ENCODE data around the gene MYCBP2. TPM values are rescaled to one million over a fixed set of nuclear protein-coding genes. Genes with fewer than 3 reads are reported as not detected.

The MYCBP2 gene
- total and polyA plus RNA-seq, 9 donors = 45.6 to 145 (median 100) TPM

- no peaks in the 10 kb centered on the region for H3K9me3 ChIP-seq
- H3K4me1 ChIP-seq (ENCODE audit: insufficient read depth) = peaks cover 2% of the 10 kb centered on the region
- no peaks in the 10 kb centered on the region for H3K27me3 ChIP-seq
- no peak for TF ChIP-seq EP300 (IDR thresholded peaks at IDR 0.05)
- peak in 1 of 3 donors; percentile 36 for TF ChIP-seq CTCF (IDR thresholded peaks at IDR 0.05)
- H3K27ac ChIP-seq = no peak overlapping the region
- intact Hi-C loops (cut with DNase I) = no loop called here
- H3K4me3 ChIP-seq = no peak overlapping the region
- H3K36me3 ChIP-seq = no peaks in the 10 kb centered on the region
- WGBS, 3 donors = 47 to 52% (median 49%) methylated on average over 7 of the region's 7 CpGs
- DNase-seq = no peak
Observed at GRCh38 chr13:77002590-77003190, 324.2 kb downstream of the MYCBP2 start.

GRCh38 chr13:77001963-77002587, 324.8 kb downstream of the MYCBP2 start:
- TF ChIP-seq EP300 (IDR thresholded peaks at IDR 0.05) (no peak), CTCF (IDR thresholded peaks at IDR 0.05) (no peak)
- no peaks in the 10 kb centered on the region for H3K36me3 ChIP-seq
- peaks cover 2% of the 10 kb centered on the region for H3K4me1 ChIP-seq (ENCODE audit: insufficient read depth)
- H3K9me3 ChIP-seq = no peaks in the 10 kb centered on the region
- intact Hi-C loops (cut with DNase I) = no loop called here
- H3K4me3 ChIP-seq = no peak overlapping the region
- DNase-seq = no peak
- WGBS, 3 donors = 27 to 38% (median 28%) methylated on average over 4 of the region's 4 CpGs
- H3K27ac ChIP-seq = no peak overlapping the region
- H3K27me3 ChIP-seq = no peaks in the 10 kb centered on the region

- 63 to 72% (median 64%) methylated on average over 4 of the region's 4 CpGs for WGBS, 3 donors
- H3K9me3 ChIP-seq = no peaks in the 10 kb centered on the region
- H3K36me3 ChIP-seq = no peaks in the 10 kb centered on the region
- H3K4me1 ChIP-seq (ENCODE audit: insufficient read depth) = peaks cover 2% of the 10 kb centered on the region
- no peaks in the 10 kb centered on the region for H3K27me3 ChIP-seq
- TF ChIP-seq POLR2A (IDR thresholded peaks at IDR 0.05) (no peak), CTCF (IDR thresholded peaks at IDR 0.05) (no peak), EP300 (IDR thresholded peaks at IDR 0.05) (no peak)
- H3K27ac ChIP-seq = no peak overlapping the region
- intact Hi-C loops (cut with DNase I) = no loop called here
- H3K4me3 ChIP-seq = no peak overlapping the region
- no peak for DNase-seq
Observed at GRCh38 chr13:77001540-77001939, 325.4 kb downstream of the MYCBP2 start.

- Histone ChIP-seq H3K27ac (no peak overlapping the region), H3K9me3 (no peaks in the 10 kb centered on the region), H3K36me3 (no peaks in the 10 kb centered on the region), H3K4me1 (ENCODE audit: insufficient read depth) (peaks cover 2% of the 10 kb centered on the region), H3K4me3 (no peak overlapping the region), H3K27me3 (no peaks in the 10 kb centered on the region)
- intact Hi-C loops (cut with DNase I) = no loop called here
- WGBS, 3 donors = 2 to 15% (median 5%) methylated on average over 1 of the region's 1 CpG
- DNase-seq = no peak
- TF ChIP-seq EP300 (IDR thresholded peaks at IDR 0.05) (no peak), POLR2A (IDR thresholded peaks at IDR 0.05) (no peak), CTCF (IDR thresholded peaks at IDR 0.05) (no peak)
Observed at GRCh38 chr13:77000475-77000874, 326.4 kb downstream of the MYCBP2 start.

Other genes starting within 250 kb of the MYCBP2 start
- not detected for gene SCEL, start 208.6 kb upstream of the MYCBP2 start, total RNA-seq
- under 1 TPM in 1 of 2 donors, not detected in 1; 0.04 TPM for gene SCEL, start 208.6 kb upstream of the MYCBP2 start, polyA plus RNA-seq